ENCODE measurements around the gene IGFALS. TPM values are rescaled to one million over a fixed set of nuclear protein-coding genes. Genes with fewer than 3 reads are reported as not detected.

IGFALS gene
- total and polyA plus RNA-seq, 2 of the 4 experiments (the other 2 are of a cell fraction): not detected

GRCh38 chr16:1831186-1832075 is 37.9 kb upstream of the IGFALS start:
- H2BK5ac ChIP-seq (ENCODE audit: low read depth, low read length, poor library complexity, severe bottlenecking): no peak overlapping the region
- dilution Hi-C loops (cut with HindIII; ENCODE audit: low sequenced_read_pairs, unreplicated experiment): no loop called here
- 72% methylated on average over 5 of the region's 19 CpGs; no CpG with 5 or more reads in 1 of the 2 experiments for WGBS, 2 experiments (ENCODE audit: extremely low coverage in 2 of 2, insufficient read length in 1 of 2)
- no peak overlapping the region for H2BK15ac ChIP-seq (ENCODE audit: low read depth, low read length)
- ATAC-seq (ENCODE audit: low read depth) (no peak), DNase-seq (no peak)
- peaks cover 10 to 40% of the 10 kb centered on the region in 2 experiments for H3K79me1 ChIP-seq (ENCODE audit: low read depth in 1 of 2, low read length in 2 of 2)
- no peak overlapping the region for H3K56ac ChIP-seq (ENCODE audit: extremely low read depth, insufficient read depth, low read length)
- no peak overlapping the region for H3K27ac ChIP-seq (ENCODE audit: insufficient read depth, low read length)
- H2AK5ac ChIP-seq (ENCODE audit: low read depth, low read length): no peak overlapping the region
- H2AK9ac ChIP-seq (replicated peaks; ENCODE audit: low read depth, low read length, poor library complexity): no peak overlapping the region
- no peak overlapping the region for H3K14ac ChIP-seq (replicated peaks; ENCODE audit: low read depth, low read length)
- TF ChIP-seq CEBPB (IDR thresholded peaks at IDR 0.05; ENCODE audit: low read depth, low read length) (no peak), MAFK (IDR thresholded peaks at IDR 0.05; ENCODE audit: low read depth, low read length) (no peak)
- in situ Hi-C loops (cut with MboI; ENCODE audit: low sequenced_read_pairs): no loop called here
- H3K4ac ChIP-seq (ENCODE audit: low read depth, low read length): no peak overlapping the region
- ChIA-PET POLR2A (ENCODE audit: unreplicated experiment) (no interaction called here), CTCF (no interaction called here)
- peaks cover 2% of the 10 kb centered on the region; the same call in 1 of the 2 replicates for H3K4me1 ChIP-seq (ENCODE audit: control insufficient read depth, insufficient read depth, low read length)
- H4K20me1 ChIP-seq (ENCODE audit: insufficient read depth, low read length): peaks cover 15% of the 10 kb centered on the region; the same call in 1 of the 2 replicates
- no peaks in the 10 kb centered on the region for H3K27me3 ChIP-seq (ENCODE audit: control insufficient read depth, insufficient read depth, low read length)
- no peak overlapping the region for H3K4me3 ChIP-seq (ENCODE audit: insufficient read depth, low read depth, low read length)
- no peak overlapping the region for H2BK20ac ChIP-seq (ENCODE audit: low read depth, low read length)
- no peak overlapping the region for H3K9ac ChIP-seq (ENCODE audit: low read depth, low read length)
- peaks cover 11% of the 10 kb centered on the region for H3K9me1 ChIP-seq (ENCODE audit: insufficient read depth, low read length)
- BruUV-seq (replicated peaks): no TSS peak
- H4K8ac ChIP-seq (ENCODE audit: low read depth in 2 of 2, low read length in 2 of 2): no peak overlapping the region
- H4K5ac ChIP-seq (ENCODE audit: low read depth, low read length): no peak overlapping the region
- H3K36me3 ChIP-seq (ENCODE audit: control insufficient read depth, insufficient read depth, low read length): peaks cover 8% of the 10 kb centered on the region
- no peak overlapping the region for H3K4me2 ChIP-seq (ENCODE audit: low read depth, low read length)
- intact Hi-C loops (cut with micrococcal nuclease): no loop called here
- H3K23ac ChIP-seq (ENCODE audit: low read depth, low read length): no peak overlapping the region
- H3K9me3 ChIP-seq (ENCODE audit: control insufficient read depth, insufficient read depth, low read length): no peaks in the 10 kb centered on the region
- no peak overlapping the region for H3K18ac ChIP-seq (ENCODE audit: low read depth, low read length)
- no peak overlapping the region for H2BK120ac ChIP-seq (ENCODE audit: low read depth, low read length)
- no peak overlapping the region for H2AFZ ChIP-seq (replicated peaks; ENCODE audit: low read length, poor library complexity)
- H4K91ac ChIP-seq (ENCODE audit: insufficient read depth, low read depth, low read length): no peak overlapping the region
